ENCODE results near the gene CCDC6. TPM values are rescaled to one million over a fixed set of nuclear protein-coding genes. Genes with fewer than 3 reads are reported as not detected.

Gene CCDC6
- total and polyA plus RNA-seq, 2 experiments from 2014 or later = 19.4 to 23.2 TPM

DNA sequence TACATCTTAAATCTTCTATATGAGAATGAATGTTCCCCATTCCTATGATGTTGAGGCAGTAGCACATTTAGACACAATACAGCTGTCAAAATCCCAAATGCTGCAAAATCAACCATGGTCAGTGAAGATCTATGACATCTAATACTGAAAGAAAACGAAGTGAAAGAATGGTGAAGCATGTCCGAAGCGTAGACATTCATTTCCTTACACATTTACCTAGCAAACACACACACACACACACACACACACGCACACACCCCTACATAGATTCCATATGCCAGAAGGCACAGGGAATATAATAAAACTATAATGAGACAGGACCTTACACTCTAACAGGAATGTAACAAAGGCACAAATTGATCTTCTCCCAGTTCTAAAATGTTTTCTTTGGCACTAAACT is 32.5 kb downstream of the CCDC6 start:
- DNase-seq = no peak
- in situ Hi-C loops (cut with MboI) = no loop called here

DNA sequence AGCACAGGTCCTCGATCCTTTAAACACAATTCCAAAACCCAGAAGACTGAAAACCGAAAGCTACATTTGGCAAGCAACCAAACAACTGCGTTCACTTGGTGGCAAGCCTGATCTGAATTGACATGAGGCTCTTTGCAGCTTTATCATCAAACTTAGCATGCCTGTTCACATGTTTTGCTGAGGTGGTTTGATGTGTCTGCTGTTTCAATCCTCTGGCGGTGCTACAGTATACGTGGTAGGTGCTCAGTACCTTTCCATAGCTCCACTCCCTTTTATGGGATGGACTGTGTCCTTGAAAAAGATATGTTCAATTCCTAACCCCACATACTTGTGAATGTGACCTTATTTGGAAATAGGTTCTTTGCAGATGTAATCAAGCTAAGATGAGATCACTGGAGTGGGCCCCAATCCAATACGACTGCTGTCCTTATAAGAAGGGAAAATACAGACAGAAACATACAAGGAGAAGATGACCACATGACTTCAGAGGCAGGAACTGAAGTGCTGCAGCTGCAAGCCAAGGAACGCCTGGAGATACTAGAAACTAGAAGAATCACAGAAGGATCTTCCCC is 33.4 kb downstream of the CCDC6 start:
- TF ChIP-seq EZH2phosphoT487 (IDR thresholded peaks at IDR 0.05; ENCODE audit: insufficient read depth, low read depth) = no peak
- no peak for TF ChIP-seq EZH2 (IDR thresholded peaks at IDR 0.05; ENCODE audit: insufficient read depth, poor library complexity, severe bottlenecking)
- H3K9ac ChIP-seq = no peak overlapping the region
- peaks cover 98% of the 10 kb centered on the region for H3K79me2 ChIP-seq (ENCODE audit: insufficient read depth)
- WGBS, 2 experiments (ENCODE audit: low coverage in 1 of 2, low lambda C conversion rate in 2 of 2, missing lambda C conversion rate in 2 of 2) = 35 to 46% methylated on average over 7 of the region's 7 CpGs
- peak; percentile 80 for DNase-seq
- peaks cover 35% of the 10 kb centered on the region for H3K4me1 ChIP-seq (ENCODE audit: insufficient read depth)
- H3K9me3 ChIP-seq (ENCODE audit: low read depth) = no peaks in the 10 kb centered on the region
- peak overlapping the region; percentile 16 for H3K4me2 ChIP-seq (ENCODE audit: unreplicated experiment)
- in situ Hi-C loops (cut with MboI) = no loop called here
- H3F3A ChIP-seq (ENCODE audit: insufficient read depth) = peaks cover 11% of the 10 kb centered on the region; the same call in 1 of the 2 replicates
- H4K20me1 ChIP-seq (ENCODE audit: insufficient read depth) = 0 out of 2 replicates have a peak, but pooled peaks cover 6% of the 10 kb centered on the region
- H3K27ac ChIP-seq = no peak overlapping the region
- no peaks in the 10 kb centered on the region for H3K27me3 ChIP-seq (replicated peaks; ENCODE audit: insufficient read depth)
- H3K9me2 ChIP-seq (ENCODE audit: insufficient read depth) = no peaks in the 10 kb centered on the region
- H3K4me3 ChIP-seq = 0 out of 2 replicates have a peak overlapping the region, but pooled peaks have one; percentile 7
- H2AFZ ChIP-seq = no peak overlapping the region
- no peaks in the 10 kb centered on the region for H3K36me3 ChIP-seq (ENCODE audit: low read depth)

More for the DNA sequence above, 32.5 kb downstream of the CCDC6 start:
- no peak overlapping the region for H3K27ac ChIP-seq
- H3K9ac ChIP-seq = no peak overlapping the region
- peaks cover 35% of the 10 kb centered on the region for H3K4me1 ChIP-seq (ENCODE audit: insufficient read depth)
- H3K79me2 ChIP-seq (ENCODE audit: insufficient read depth) = peaks cover 98% of the 10 kb centered on the region
- no peaks in the 10 kb centered on the region for H3K9me2 ChIP-seq (ENCODE audit: insufficient read depth)
- H2AFZ ChIP-seq = no peak overlapping the region
- TF ChIP-seq EZH2phosphoT487 (IDR thresholded peaks at IDR 0.05; ENCODE audit: insufficient read depth, low read depth) (no peak), EZH2 (IDR thresholded peaks at IDR 0.05; ENCODE audit: insufficient read depth, poor library complexity, severe bottlenecking) (no peak)
- H3K27me3 ChIP-seq (replicated peaks; ENCODE audit: insufficient read depth) = no peaks in the 10 kb centered on the region
- peaks cover 11% of the 10 kb centered on the region; the same call in 1 of the 2 replicates for H3F3A ChIP-seq (ENCODE audit: insufficient read depth)
- 69 to 72% methylated on average over 4 of the region's 4 CpGs for WGBS, 2 experiments (ENCODE audit: low coverage in 1 of 2, low lambda C conversion rate in 2 of 2, missing lambda C conversion rate in 2 of 2)
- no peaks in the 10 kb centered on the region for H3K9me3 ChIP-seq (ENCODE audit: low read depth)
- H3K4me3 ChIP-seq = no peak overlapping the region
- peak overlapping the region; percentile 16 for H3K4me2 ChIP-seq (ENCODE audit: unreplicated experiment)
- no peaks in the 10 kb centered on the region for H3K36me3 ChIP-seq (ENCODE audit: low read depth)
- H4K20me1 ChIP-seq (ENCODE audit: insufficient read depth) = 0 out of 2 replicates have a peak, but pooled peaks cover 6% of the 10 kb centered on the region

- H3K9me2 ChIP-seq (ENCODE audit: insufficient read depth) = no peaks in the 10 kb centered on the region
- H2AFZ ChIP-seq = no peak overlapping the region
- no peaks in the 10 kb centered on the region for H3F3A ChIP-seq (ENCODE audit: insufficient read depth)
- no peak overlapping the region for H3K27ac ChIP-seq
- 96% methylated on average over 4 of the region's 4 CpGs for WGBS, 2 experiments (ENCODE audit: low coverage in 1 of 2, low lambda C conversion rate in 2 of 2, missing lambda C conversion rate in 2 of 2)
- in situ Hi-C loops (cut with MboI) = no loop called here
- H4K20me1 ChIP-seq (ENCODE audit: insufficient read depth) = no peaks in the 10 kb centered on the region
- H3K4me1 ChIP-seq (ENCODE audit: insufficient read depth) = peaks cover 19% of the 10 kb centered on the region
- H3K4me2 ChIP-seq (ENCODE audit: unreplicated experiment) = no peak overlapping the region
- H3K9me3 ChIP-seq (ENCODE audit: low read depth) = no peaks in the 10 kb centered on the region
- H3K9ac ChIP-seq = no peak overlapping the region
- H3K79me2 ChIP-seq (ENCODE audit: insufficient read depth) = peaks cover 98% of the 10 kb centered on the region
- no peak for DNase-seq
- no peaks in the 10 kb centered on the region for H3K27me3 ChIP-seq (replicated peaks; ENCODE audit: insufficient read depth)
- no peaks in the 10 kb centered on the region for H3K36me3 ChIP-seq (ENCODE audit: low read depth)
- no peak overlapping the region for H3K4me3 ChIP-seq
- TF ChIP-seq EZH2phosphoT487 (IDR thresholded peaks at IDR 0.05; ENCODE audit: insufficient read depth, low read depth) = no peak
- no peak for TF ChIP-seq EZH2 (IDR thresholded peaks at IDR 0.05; ENCODE audit: insufficient read depth, poor library complexity, severe bottlenecking)
These were observed 36.2 kb downstream of the CCDC6 start for GRCh38 chr10:59870152-59870551.

- no peak for DNase-seq
- H3K4me3 ChIP-seq = no peak overlapping the region
- H2AFZ ChIP-seq = no peak overlapping the region
- H3F3A ChIP-seq (ENCODE audit: insufficient read depth) = no peaks in the 10 kb centered on the region
- no peaks in the 10 kb centered on the region for H3K9me3 ChIP-seq (ENCODE audit: low read depth)
- WGBS, 2 experiments (ENCODE audit: low coverage in 1 of 2, low lambda C conversion rate in 2 of 2, missing lambda C conversion rate in 2 of 2) = 80% methylated on average over 6 of the region's 6 CpGs
- H3K27me3 ChIP-seq (replicated peaks; ENCODE audit: insufficient read depth) = no peaks in the 10 kb centered on the region
- H3K36me3 ChIP-seq (ENCODE audit: low read depth) = no peaks in the 10 kb centered on the region
- H3K4me2 ChIP-seq (ENCODE audit: unreplicated experiment) = no peak overlapping the region
- no peak for TF ChIP-seq EZH2phosphoT487 (IDR thresholded peaks at IDR 0.05; ENCODE audit: insufficient read depth, low read depth)
- TF ChIP-seq EZH2 (IDR thresholded peaks at IDR 0.05; ENCODE audit: insufficient read depth, poor library complexity, severe bottlenecking) = no peak
- in situ Hi-C loops (cut with MboI) = no loop called here
- peaks cover 19% of the 10 kb centered on the region for H3K4me1 ChIP-seq (ENCODE audit: insufficient read depth)
- no peak overlapping the region for H3K27ac ChIP-seq
- H4K20me1 ChIP-seq (ENCODE audit: insufficient read depth) = peaks cover 2% of the 10 kb centered on the region; the same call in 1 of the 2 replicates
- H3K79me2 ChIP-seq (ENCODE audit: insufficient read depth) = peaks cover 98% of the 10 kb centered on the region
- no peaks in the 10 kb centered on the region for H3K9me2 ChIP-seq (ENCODE audit: insufficient read depth)
- H3K9ac ChIP-seq = no peak overlapping the region
These were observed 36.8 kb downstream of the CCDC6 start for GRCh38 chr10:59869594-59869940.

All from GM23248 (cell line).